ENCODE measurements around the gene DLX1.

- TF ChIP-seq ZNF331 (CRISPR knock-in tag; IDR thresholded peaks at IDR 0.05; ENCODE audit: low read depth) (no peak), POLR2AphosphoS5 (IDR thresholded peaks at IDR 0.05; ENCODE audit: low read depth) (no peak), CTCF (conservative IDR thresholded peaks at IDR 0.05; ENCODE audit: low read depth in 2 of 2) (no peak), ZNF114 (CRISPR knock-in tag; IDR thresholded peaks at IDR 0.05) (no peak), EZH2 (IDR thresholded peaks at IDR 0.05; ENCODE audit: low read depth, unreplicated experiment) (peak; percentile 78)
These were observed 2.5 kb downstream of the DLX1 start for GRCh38 chr2:172087780-172088244.

Measured in GM23338 (cell line).